ENCODE measurements around the gene MSLN.

MSLN gene

GRCh38 chr16:813916-814412 is 53.4 kb downstream of the MSLN start:
- no peak for DNase-seq

GRCh38 chr16:814974-815373 is 54.4 kb downstream of the MSLN start:
- no peak for DNase-seq

GRCh38 chr16:815861-816260 is 55.3 kb downstream of the MSLN start:
- DNase-seq: no peak

- no peak for DNase-seq
Measured at GRCh38 chr16:817001-817906, 56.7 kb downstream of the MSLN start.

- DNase-seq: no peak
Measured at GRCh38 chr16:818132-818531, 57.6 kb downstream of the MSLN start.
